WTC11 (cell line): ENCODE results near the gene STK32C. TPM values are rescaled to one million over a fixed set of nuclear protein-coding genes. Genes with fewer than 3 reads are reported as not detected.

Experiments used
- ATAC-seq: fragments of 200-7000 bp; cut with Tn5 transposase; 2 replicates; pipeline ENCODE4 v1.10.0; 2021; ENCODE audit warnings: mild to moderate bottlenecking, moderate library complexity
- CTCF ChIA-PET: fragments of 300-600 bp; sonication (Branson Sonifier 250); formaldehyde crosslinking; loops from one replicate; lab custom pipeline; 2021; ENCODE audit warnings: antibody characterized with exemption; lab: Charles Lee
- POLR2A ChIA-PET: fragments of 350-600 bp; sonication (Branson Sonifier 250); formaldehyde crosslinking; loops from one replicate; lab custom pipeline; 2021; ENCODE audit warnings: antibody characterized with exemption; lab: Charles Lee
- DNase-seq: peaks from one replicate; pipeline ENCODE4 v3.0.0; 2021; ENCODE audit warnings: low spot score
- H3K27ac Mint-ChIP-seq: 2 replicates; pipeline ENCODE4 v1.8.0; 2021; ENCODE audit warnings: mixed read lengths
- H3K27me3 Mint-ChIP-seq: 2 replicates; pipeline ENCODE4 v1.8.0; 2021; ENCODE audit warnings: low read depth, mild to moderate bottlenecking, moderate library complexity, mixed read lengths
- H3K36me3 Mint-ChIP-seq: 2 replicates; pipeline ENCODE4 v1.8.0; 2021; ENCODE audit warnings: mixed read lengths
- H3K4me1 Mint-ChIP-seq: 2 replicates; pipeline ENCODE4 v1.8.0; 2022; ENCODE audit warnings: mixed read lengths
- H3K4me3 Mint-ChIP-seq: 2 replicates; pipeline ENCODE4 v1.8.0; 2021; ENCODE audit warnings: mild to moderate bottlenecking, moderate library complexity, mixed read lengths
- H3K9me3 Mint-ChIP-seq: 2 replicates; pipeline ENCODE4 v1.8.0; 2021; ENCODE audit warnings: mixed read lengths
- ETV6 ChIP-seq: sonication (generic); formaldehyde crosslinking; IDR thresholded peaks from 2 replicates; pipeline ENCODE4 v1.8.1; 2022; ENCODE audit warnings: mild to moderate bottlenecking, missing genetic modification reagents
- FOXJ3 ChIP-seq: sonication (generic); formaldehyde crosslinking; IDR thresholded peaks from 2 replicates; pipeline ENCODE4 v1.9.0; 2021; ENCODE audit warnings: missing genetic modification reagents, mild to moderate bottlenecking, borderline replicate concordance
- FOXP1 ChIP-seq: sonication (generic); formaldehyde crosslinking; IDR thresholded peaks from 2 replicates; pipeline ENCODE4 v1.8.0; 2022; ENCODE audit warnings: missing genetic modification reagents, mild to moderate bottlenecking, moderate library complexity, borderline replicate concordance
- GABPB1 ChIP-seq: sonication (generic); formaldehyde crosslinking; IDR thresholded peaks from 2 replicates; pipeline ENCODE4 v1.8.1; 2023; ENCODE audit warnings: mild to moderate bottlenecking, missing genetic modification reagents
- IRF1 ChIP-seq: sonication (generic); formaldehyde crosslinking; IDR thresholded peaks from 2 replicates; pipeline ENCODE4 v1.8.0; 2023; ENCODE audit warnings: missing genetic modification reagents
- MXD4 ChIP-seq: fragments of 250-450 bp; sonication (Bioruptor Pico); IDR thresholded peaks from 2 replicates; pipeline ENCODE4 v1.8.0; 2021; ENCODE audit warnings: mild to moderate bottlenecking, moderate library complexity, borderline replicate concordance
- NR1H2 ChIP-seq: sonication (generic); formaldehyde crosslinking; IDR thresholded peaks from 2 replicates; pipeline ENCODE4 v1.9.0; 2021; ENCODE audit warnings: mild to moderate bottlenecking, moderate library complexity, missing genetic modification reagents
- NR2C2 ChIP-seq: sonication (generic); formaldehyde crosslinking; IDR thresholded peaks from 2 replicates; pipeline ENCODE4 v1.8.0; 2022; ENCODE audit warnings: mild to moderate bottlenecking, missing genetic modification reagents
- NR3C1 ChIP-seq: sonication (generic); formaldehyde crosslinking; conservative IDR thresholded peaks from 2 replicates; pipeline ENCODE4 v1.8.1; 2023; ENCODE audit warnings: low read depth, mild to moderate bottlenecking, missing genetic modification reagents
- OVOL2 ChIP-seq: fragments of 250-450 bp; sonication (Bioruptor Pico); IDR thresholded peaks from 2 replicates; pipeline ENCODE4 v1.9.0; 2021; ENCODE audit warnings: mild to moderate bottlenecking, borderline replicate concordance
- PRDM15 ChIP-seq: sonication (generic); formaldehyde crosslinking; IDR thresholded peaks from 2 replicates; pipeline ENCODE4 v1.8.0; 2022; ENCODE audit warnings: missing genetic modification reagents
- TEAD4 ChIP-seq: sonication (generic); formaldehyde crosslinking; IDR thresholded peaks from 2 replicates; pipeline ENCODE4 v1.8.0; 2022; ENCODE audit warnings: mild to moderate bottlenecking, missing genetic modification reagents
- TP53 ChIP-seq: sonication (generic); formaldehyde crosslinking; IDR thresholded peaks from 2 replicates; pipeline ENCODE4 v1.8.1; 2023; ENCODE audit warnings: mild to moderate bottlenecking, missing genetic modification reagents
- ZNF121 ChIP-seq: sonication (generic); formaldehyde crosslinking; IDR thresholded peaks from 2 replicates; pipeline ENCODE4 v1.8.0; 2023; ENCODE audit warnings: missing genetic modification reagents
- ZNF219 ChIP-seq: sonication (generic); formaldehyde crosslinking; IDR thresholded peaks from 2 replicates; pipeline ENCODE4 v1.8.0; 2023; ENCODE audit warnings: missing genetic modification reagents, mild to moderate bottlenecking, borderline replicate concordance
- ZNF281 ChIP-seq: sonication (generic); formaldehyde crosslinking; IDR thresholded peaks from 2 replicates; pipeline ENCODE4 v1.8.0; 2023; ENCODE audit warnings: mild to moderate bottlenecking, missing genetic modification reagents
- ZNF416 ChIP-seq: fragments of 250-450 bp; sonication (Bioruptor Pico); IDR thresholded peaks from 2 replicates; pipeline ENCODE4 v1.9.0; 2021; ENCODE audit warnings: mild to moderate bottlenecking, inconsistent platforms
- total RNA-seq: library from RNA; stranded (reverse); gene quantifications from 3 replicates; pipeline ENCODE4 v1.2.3, GENCODE V29; 2021

The STK32C gene
- total RNA-seq, 1 experiment from 2014 or later = 20.7 TPM

- ATAC-seq = no peak
- no peak overlapping the region for H3K4me3 Mint-ChIP-seq
- TF ChIP-seq TP53 (no peak), NR2C2 (CRISPR knock-in tag) (no peak), ZNF121 (CRISPR knock-in tag) (no peak), ZNF219 (no peak), NR1H2 (CRISPR knock-in tag) (no peak), ZNF416 (CRISPR knock-in tag) (no peak), OVOL2 (CRISPR knock-in tag) (no peak), FOXJ3 (no peak), NR3C1 (CRISPR knock-in tag) (no peak), GABPB1 (CRISPR knock-in tag) (no peak), TEAD4 (CRISPR knock-in tag) (no peak), FOXP1 (CRISPR knock-in tag) (no peak), ZNF281 (CRISPR knock-in tag) (no peak), PRDM15 (no peak), ETV6 (CRISPR knock-in tag) (no peak)
- TF ChIP-seq, all 79 proteins: peak for 0
- Mint-ChIP-seq H3K27me3 (no peaks in the 10 kb centered on the region), H3K9me3 (no peaks in the 10 kb centered on the region), H3K36me3 (peaks cover 2% of the 10 kb centered on the region; the same call in 1 of the 2 replicates), H3K27ac (no peak overlapping the region), H3K4me1 (no peaks in the 10 kb centered on the region)
- ChIA-PET CTCF (no interaction called here), POLR2A (no interaction called here)
- no peak for DNase-seq
Observed at GRCh38 chr10:132197271-132198067, 110.3 kb downstream of the STK32C start.

GRCh38 chr10:132196178-132197113 is 111.3 kb downstream of the STK32C start:
- ChIA-PET CTCF (no interaction called here), POLR2A (no interaction called here)
- Mint-ChIP-seq H3K36me3 (peaks cover 2% of the 10 kb centered on the region; the same call in 1 of the 2 replicates), H3K27ac (no peak overlapping the region), H3K4me3 (no peak overlapping the region), H3K9me3 (no peaks in the 10 kb centered on the region), H3K4me1 (no peaks in the 10 kb centered on the region), H3K27me3 (no peaks in the 10 kb centered on the region)
- ATAC-seq = no peak
- TF ChIP-seq IRF1 = no peak
- no peak for TF ChIP-seq MXD4 (CRISPR knock-in tag)
- no peak for DNase-seq
